H1 (cell line): Measurements from ENCODE around the gene SLITRK2. TPM values are rescaled to one million over a fixed set of nuclear protein-coding genes. Genes with fewer than 3 reads are reported as not detected.

Experiments
- CTCF ChIA-PET: fragments of 300-600 bp; sonication (Branson Sonifier 250); formaldehyde crosslinking; loops from one replicate; lab custom pipeline; 2021; ENCODE audit not compliant: partially characterized antibody; lab: Charles Lee
- POLR2A ChIA-PET: fragments of 300-600 bp; sonication (Branson Sonifier 250); formaldehyde crosslinking; loops from one replicate; lab custom pipeline; 2021; ENCODE audit warnings: inconsistent platforms; ENCODE audit not compliant: partially characterized antibody; lab: Charles Lee
- DNase-seq, 2 experiments: peaks; one replicate each; pipeline versions ENCODE4 v3.0.0 to v3.0.0-alpha.2; 2010 to 2022; ENCODE audit warnings: low spot score in 2 of 2, low read depth in 1 of 2, mixed read lengths in 1 of 2
- FAIRE-seq: peaks from 2 replicates; lab custom pipeline; 2011; peaks lifted over from hg19 to GRCh38; lab: Jason Lieb, UNC
- H2AFZ ChIP-seq: 2 replicates; pipeline ENCODE4 v1.8.1; 2012; ENCODE audit warnings: low read length, inconsistent platforms
- H2AK5ac ChIP-seq: 2 replicates; pipeline ENCODE4 v1.6.1; 2013; ENCODE audit warnings: low read depth, low read length
- H2BK120ac ChIP-seq: replicated peaks from 2 replicates; pipeline ENCODE3; 2013; ENCODE audit warnings: low read depth, low read length, inconsistent platforms
- H2BK12ac ChIP-seq: 2 replicates; pipeline ENCODE4 v1.6.1; 2013; ENCODE audit warnings: low read depth, low read length
- H2BK15ac ChIP-seq: 2 replicates; pipeline ENCODE4 v1.6.1; 2013; ENCODE audit warnings: low read length
- H2BK20ac ChIP-seq: 2 replicates; pipeline ENCODE4 v1.6.1; 2013; ENCODE audit warnings: low read length
- H2BK5ac ChIP-seq: 2 replicates; pipeline ENCODE4 v1.6.1; 2013; ENCODE audit warnings: low read depth, low read length
- H3K14ac ChIP-seq: 2 replicates; pipeline ENCODE4 v1.6.1; 2013; ENCODE audit warnings: inconsistent platforms; ENCODE audit not compliant: insufficient read length
- H3K18ac ChIP-seq: 2 replicates; pipeline ENCODE4 v1.6.1; 2013; ENCODE audit warnings: low read length; ENCODE audit errors: extremely low read depth
- H3K23ac ChIP-seq: 2 replicates; pipeline ENCODE4 v1.6.1; 2013; ENCODE audit warnings: inconsistent platforms; ENCODE audit not compliant: insufficient read length
- H3K23me2 ChIP-seq: 2 replicates; pipeline ENCODE4 v1.6.1; 2013; ENCODE audit warnings: low read depth, low read length
- H3K27ac ChIP-seq: 2 replicates; pipeline ENCODE4 v1.6.1; 2011; ENCODE audit warnings: low read depth, low read length, inconsistent platforms
- H3K27me3 ChIP-seq, 4 experiments: replicated peaks in 1 of 4; 1 replicate in 1 of 4; 2 replicates in 3 of 4; pipeline versions ENCODE4 v1.6.1 to v1.8.1; 2011 to 2013; ENCODE audit warnings: low read length in 3 of 4, mild to moderate bottlenecking in 3 of 4, inconsistent platforms in 2 of 4, mixed read lengths in 2 of 4, moderate library complexity in 1 of 4; ENCODE audit not compliant: control insufficient read depth in 3 of 4, insufficient read depth in 3 of 4; ENCODE audit errors: extremely low read depth in 1 of 4
- H3K36me3 ChIP-seq, 4 experiments: 2 replicates each; pipeline versions ENCODE4 v1.6.1 to v1.8.1; 2011 to 2013; ENCODE audit warnings: mild to moderate bottlenecking in 4 of 4, low read length in 3 of 4, moderate library complexity in 2 of 4, control low read depth in 1 of 4, inconsistent platforms in 1 of 4; ENCODE audit not compliant: insufficient read depth in 4 of 4, control insufficient read depth in 2 of 4
- H3K4ac ChIP-seq: replicated peaks from 2 replicates; pipeline ENCODE3; 2013; ENCODE audit warnings: low read length, low read depth, mixed read lengths, inconsistent platforms; ENCODE audit not compliant: insufficient read length
- H3K4me1 ChIP-seq, 4 experiments: replicated peaks in 1 of 4; 1 replicate in 1 of 4; 2 replicates in 3 of 4; pipeline versions ENCODE4 v1.6.1 to v1.8.1; 2011 to 2013; ENCODE audit warnings: low read length in 3 of 4, inconsistent platforms in 2 of 4, mixed read lengths in 1 of 4; ENCODE audit not compliant: insufficient read depth in 4 of 4, control insufficient read depth in 3 of 4
- H3K4me2 ChIP-seq, 2 experiments: 2 replicates each; pipeline versions ENCODE4 v1.6.1 to v1.8.1; 2011 to 2013; ENCODE audit warnings: low read depth in 2 of 2, low read length in 2 of 2, control low read depth in 1 of 2, inconsistent platforms in 1 of 2, mild to moderate bottlenecking in 1 of 2; ENCODE audit not compliant: insufficient read depth in 1 of 2
- H3K4me3 ChIP-seq, 4 experiments: fragments of 200-600, 300-600 bp in 1 of 4; sonication (generic), shearing (Covaris generic), sonication (Bioruptor Twin) in 1 of 4; 2 replicates each; pipeline versions ENCODE4 v1.5.1 to v1.8.1; 2011 to 2016; ENCODE audit warnings: low read length in 4 of 4, low read depth in 3 of 4, control low read depth in 2 of 4, inconsistent platforms in 2 of 4, mild to moderate bottlenecking in 2 of 4, mixed read lengths in 1 of 4, moderate library complexity in 1 of 4; ENCODE audit not compliant: insufficient read depth in 2 of 4; ENCODE audit errors: extremely low read depth in 1 of 4
- H3K56ac ChIP-seq: replicated peaks from 2 replicates; pipeline ENCODE3; 2013; ENCODE audit warnings: low read depth, mild to moderate bottlenecking, mixed read lengths, low read length, inconsistent platforms; ENCODE audit not compliant: insufficient read length
- H3K79me1 ChIP-seq: 2 replicates; pipeline ENCODE4 v1.6.1; 2013; ENCODE audit warnings: low read depth, low read length, control low read depth
- H3K79me2 ChIP-seq, 2 experiments: 2 replicates each; pipeline versions ENCODE4 v1.6.1 to v1.8.1; 2012 to 2013; ENCODE audit warnings: low read length in 2 of 2, mild to moderate bottlenecking in 2 of 2, inconsistent platforms in 1 of 2; ENCODE audit not compliant: insufficient read depth in 2 of 2, control insufficient read depth in 1 of 2
- H3K9ac ChIP-seq, 4 experiments: replicated peaks in 1 of 4; 1 replicate in 1 of 4; 2 replicates in 3 of 4; pipeline versions ENCODE4 v1.6.1 to v1.8.1; 2011 to 2013; ENCODE audit warnings: low read depth in 3 of 4, low read length in 3 of 4, control low read depth in 2 of 4, mild to moderate bottlenecking in 2 of 4, moderate library complexity in 2 of 4, inconsistent platforms in 1 of 4; ENCODE audit errors: extremely low read depth in 1 of 4
- H3K9me3 ChIP-seq, 2 experiments: 2 replicates each; pipeline versions ENCODE4 v1.6.1 to v1.8.1; 2012 to 2013; ENCODE audit warnings: mild to moderate bottlenecking in 2 of 2, moderate library complexity in 2 of 2, control low read depth in 1 of 2, inconsistent platforms in 1 of 2, low read depth in 1 of 2, low read length in 1 of 2, mixed read lengths in 1 of 2; ENCODE audit not compliant: insufficient read depth in 2 of 2
- H4K20me1 ChIP-seq, 2 experiments: replicated peaks in 1 of 2; 2 replicates each; pipeline versions ENCODE3 to v1.8.1; 2011 to 2013; ENCODE audit warnings: inconsistent platforms in 2 of 2, low read length in 2 of 2, mild to moderate bottlenecking in 1 of 2; ENCODE audit not compliant: insufficient read depth in 2 of 2, control insufficient read depth in 1 of 2
- H4K5ac ChIP-seq: 2 replicates; pipeline ENCODE4 v1.6.1; 2013; ENCODE audit warnings: low read length, low read depth, mixed read lengths, inconsistent platforms; ENCODE audit not compliant: insufficient read length
- H4K8ac ChIP-seq: 2 replicates; pipeline ENCODE4 v1.8.0; 2013; ENCODE audit warnings: mild to moderate bottlenecking, moderate library complexity, low read length, inconsistent platforms; ENCODE audit not compliant: insufficient read depth; ENCODE audit errors: extremely low read depth
- H4K91ac ChIP-seq: replicated peaks from 2 replicates; pipeline ENCODE3; 2013; ENCODE audit warnings: low read length, mixed read lengths, inconsistent platforms; ENCODE audit not compliant: insufficient read length
- BACH1 ChIP-seq: IDR thresholded peaks from 2 replicates; pipeline ENCODE4 v1.6.1; 2012; ENCODE audit warnings: low read length, improper control_type of control experiment
- SP1 ChIP-seq: IDR thresholded peaks from 2 replicates; pipeline ENCODE4 v1.6.1; 2011; ENCODE audit warnings: low read depth, low read length
- SP2 ChIP-seq: IDR thresholded peaks from 2 replicates; pipeline ENCODE4 v1.6.1; 2012; ENCODE audit warnings: mild to moderate bottlenecking, low read length, inconsistent platforms
- WGBS, 2 experiments: shearing (Covaris generic) in 1 of 2; methylation state at CpG; one replicate each; pipeline versions ENCODE4 v1.1.6 to v1.1.7; 2013 to 2015; ENCODE audit warnings: low lambda C conversion rate in 2 of 2, mixed read lengths in 2 of 2, inconsistent platforms in 1 of 2, low coverage in 1 of 2, missing lambda C conversion rate in 1 of 2; ENCODE audit not compliant: insufficient replicate concordance in 2 of 2, insufficient coverage in 1 of 2, insufficient read length in 1 of 2; ENCODE audit errors: extremely low coverage in 1 of 2, missing lambda C conversion rate in 1 of 2; 5-methylcytosine and 5-hydroxymethylcytosine counted together
- polyA plus RNA-seq, 7 experiments: library from polyadenylated mRNA; depleted of rRNA in 3 of 7; stranded (reverse) in 5 of 7; unstranded in 2 of 7; fragments of >200 nt in 5 of 7; fragments of 200-250 nt in 2 of 7; gene quantifications; 1 replicate in 5 of 7; 2 replicates in 1 of 7; 4 replicates in 1 of 7; pipeline versions ENCODE4 v1.2.1 to v1.2.3, GENCODE V29; 2011 to 2013; ENCODE audit warnings: missing spikeins in 2 of 7, mixed read lengths in 2 of 7
- total RNA-seq: library from RNA; stranded (reverse); fragmentation: NEBNext Ultra II Directional; extraction: Animal tissue kit (Norgen Biotek cat#: 25700); gene quantifications from 2 replicates; pipeline ENCODE4 v1.2.1, GENCODE V29; 2021

The SLITRK2 gene
- total and polyA plus RNA-seq, 2 of the 8 experiments (the other 6 are each of a cell fraction or from before 2014, with no cell fraction given): 0.14 to 0.39 TPM

GRCh38 chrX:145856181-145856580, 38.6 kb downstream of the SLITRK2 start:
- H3K79me2 ChIP-seq: no peaks in the 10 kb centered on the region
- no peak overlapping the region for H3K4me3 ChIP-seq
- no peak overlapping the region for H3K4ac ChIP-seq
- H3K23ac ChIP-seq: no peak overlapping the region
- H2BK5ac ChIP-seq: no peak overlapping the region
- H4K20me1 ChIP-seq: no peaks in the 10 kb centered on the region
- H2AFZ ChIP-seq: no peak overlapping the region
- H2BK120ac ChIP-seq: no peak overlapping the region
- no peak overlapping the region for H2BK15ac ChIP-seq
- H2BK12ac ChIP-seq: no peak overlapping the region
- CTCF ChIA-PET: no interaction called here
- no peak overlapping the region for H3K18ac ChIP-seq
- no peak overlapping the region for H2AK5ac ChIP-seq
- H3K23me2 ChIP-seq: peaks cover 6% of the 10 kb centered on the region; the same call in 1 of the 2 replicates
- H3K79me1 ChIP-seq: no peaks in the 10 kb centered on the region
- peaks cover 0 to 3% (median 0%) of the 10 kb centered on the region in 4 experiments; a peak in 1 of 7 replicates for H3K4me1 ChIP-seq
- TF ChIP-seq BACH1 (no peak), SP1 (no peak), SP2 (no peak)
- H3K27ac ChIP-seq: no peak overlapping the region
- POLR2A ChIA-PET: no interaction called here
- H2BK20ac ChIP-seq: no peak overlapping the region
- H3K27me3 ChIP-seq: no peaks in the 10 kb centered on the region
- no peak overlapping the region for H3K14ac ChIP-seq
- no peak overlapping the region for H3K4me2 ChIP-seq
- FAIRE-seq (no peak), DNase-seq (no peak)
- H3K36me3 ChIP-seq: no peaks in the 10 kb centered on the region
- WGBS, 2 experiments: 100% methylated on average over 1 of the region's 4 CpGs; no CpG with 5 or more reads in 1 of the 2 experiments
- no peak overlapping the region for H3K9ac ChIP-seq
- H4K8ac ChIP-seq: no peak overlapping the region
- H4K5ac ChIP-seq: no peak overlapping the region
- H3K56ac ChIP-seq: no peak overlapping the region
- H4K91ac ChIP-seq: no peak overlapping the region
- H3K9me3 ChIP-seq: no peaks in the 10 kb centered on the region
